Measurements from ENCODE around the gene APAF1.
"Not testable (repeated sequence)": the region's sequence is repeated elsewhere in the genome, so short reads cannot be mapped to it uniquely, and the experiment has no call there.

The APAF1 gene

DNA sequence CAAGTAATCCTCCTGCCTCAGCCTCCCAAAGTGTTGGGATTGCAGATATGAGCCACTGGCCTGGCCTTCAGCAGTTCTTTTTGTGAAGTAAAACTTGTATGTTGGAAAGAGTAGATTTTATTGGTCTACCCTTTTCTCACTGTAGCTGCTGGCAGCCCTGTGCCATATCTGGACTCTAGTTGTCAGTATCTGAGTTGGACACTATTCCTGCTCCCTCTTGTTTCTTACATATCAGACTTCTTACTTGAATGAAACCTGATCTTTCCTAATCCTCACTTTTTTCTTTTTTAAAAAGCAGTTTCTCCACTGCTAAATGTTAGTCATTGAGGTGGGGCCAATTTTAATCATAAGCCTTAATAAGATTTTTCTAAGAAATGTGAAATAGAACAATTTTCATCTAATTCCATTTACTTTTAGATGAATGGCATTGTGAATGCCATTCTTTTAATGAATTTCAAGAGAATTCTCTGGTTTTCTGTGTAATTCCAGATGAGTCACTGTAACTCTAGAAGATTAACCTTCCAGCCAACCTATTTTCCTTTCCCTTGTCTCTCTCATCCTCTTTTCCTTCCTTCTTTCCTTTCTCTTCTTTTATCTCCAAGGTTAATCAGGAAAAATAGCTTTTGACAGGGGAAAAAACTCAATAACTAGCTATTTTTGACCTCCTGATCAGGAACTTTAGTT, 88.7 kb downstream of the APAF1 start:
- no peak for DNase-seq

GRCh38 chr12:98735821-98736220, 90.7 kb downstream of the APAF1 start:
- no peak for DNase-seq

- DNase-seq, result no peak
These were observed 91.5 kb downstream of the APAF1 start for GRCh38 chr12:98736352-98737321.

DNA sequence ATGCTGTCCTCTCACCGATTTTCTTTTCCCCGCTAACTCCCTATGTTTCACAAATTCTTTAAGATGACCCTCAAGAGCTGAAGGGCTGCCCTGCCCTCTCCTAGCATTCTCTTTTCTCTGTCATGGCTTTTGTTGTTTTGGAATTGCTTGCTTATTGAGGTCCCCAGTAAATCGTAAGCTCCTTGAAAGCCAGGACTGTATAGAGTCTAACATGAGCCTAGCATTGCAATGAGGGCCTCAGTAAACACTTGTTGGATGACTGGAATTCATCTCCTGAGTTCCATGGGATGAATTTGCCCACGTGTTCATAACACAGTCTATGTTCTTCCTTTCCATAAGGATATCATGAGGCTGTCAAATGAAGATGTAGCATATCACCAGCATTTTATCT, 92.2 kb downstream of the APAF1 start:
- no peak for DNase-seq

DNA sequence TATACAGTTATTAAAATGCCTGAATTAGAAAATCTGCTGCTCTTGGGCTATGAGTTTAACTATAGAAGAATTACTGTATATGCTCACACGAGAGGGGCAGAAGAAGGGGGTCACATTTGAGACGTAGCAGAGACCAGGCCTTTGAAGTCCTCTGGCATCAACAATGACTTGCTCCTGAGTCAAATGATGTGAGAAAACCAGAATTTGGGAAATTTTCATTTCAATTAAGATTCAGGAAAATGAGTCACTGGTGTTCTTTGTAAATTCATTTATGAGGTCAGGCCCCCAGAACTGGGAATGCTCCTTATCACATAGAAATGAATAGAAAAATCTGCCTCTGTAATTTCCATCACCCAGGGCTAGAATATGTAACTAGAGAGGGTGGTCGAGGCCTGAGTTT, 92.9 kb downstream of the APAF1 start:
- no peak for DNase-seq

DNA sequence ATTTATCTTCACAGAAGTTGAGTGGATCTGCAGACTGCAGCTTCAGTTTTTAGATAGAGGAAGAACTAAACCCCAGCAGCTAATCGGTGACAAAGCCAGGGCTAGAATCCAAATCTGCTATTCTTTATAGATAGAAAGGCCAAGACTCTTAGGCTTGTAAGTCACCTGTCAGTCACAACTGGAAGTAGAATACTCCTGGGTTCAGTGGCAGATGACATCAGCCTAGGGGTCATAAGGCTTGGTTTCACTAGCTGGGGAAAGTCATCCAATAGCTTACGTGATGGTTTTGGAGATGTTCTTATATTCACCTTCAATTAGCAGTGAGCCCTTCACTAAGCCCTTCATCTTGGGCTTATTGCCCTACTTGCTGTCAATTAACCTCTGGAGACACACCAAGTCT, 93.4 kb downstream of the APAF1 start:
- DNase-seq, result no peak

DNA sequence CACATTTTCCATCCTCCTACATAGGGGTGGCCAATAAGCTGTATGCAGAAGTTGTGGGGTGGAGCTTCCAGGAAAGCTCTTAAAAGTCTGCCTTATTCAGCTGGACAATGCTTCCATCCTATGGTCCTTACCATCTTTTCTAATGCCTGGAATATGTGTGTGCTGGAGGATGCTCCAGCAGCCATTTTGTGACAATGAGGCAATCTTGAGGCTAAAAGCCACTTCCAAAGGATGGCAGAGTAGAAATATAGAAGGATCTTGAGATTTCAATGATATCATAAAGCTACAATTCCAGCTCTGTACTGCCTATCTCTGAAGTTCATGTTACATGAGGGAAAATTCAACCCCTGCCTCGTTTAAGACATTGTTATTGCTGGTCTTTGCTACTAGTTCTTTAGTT, 95.7 kb downstream of the APAF1 start:
- DNase-seq, result no peak

- no peak for DNase-seq
These were observed 96.1 kb downstream of the APAF1 start for GRCh38 chr12:98741196-98741555.

DNA sequence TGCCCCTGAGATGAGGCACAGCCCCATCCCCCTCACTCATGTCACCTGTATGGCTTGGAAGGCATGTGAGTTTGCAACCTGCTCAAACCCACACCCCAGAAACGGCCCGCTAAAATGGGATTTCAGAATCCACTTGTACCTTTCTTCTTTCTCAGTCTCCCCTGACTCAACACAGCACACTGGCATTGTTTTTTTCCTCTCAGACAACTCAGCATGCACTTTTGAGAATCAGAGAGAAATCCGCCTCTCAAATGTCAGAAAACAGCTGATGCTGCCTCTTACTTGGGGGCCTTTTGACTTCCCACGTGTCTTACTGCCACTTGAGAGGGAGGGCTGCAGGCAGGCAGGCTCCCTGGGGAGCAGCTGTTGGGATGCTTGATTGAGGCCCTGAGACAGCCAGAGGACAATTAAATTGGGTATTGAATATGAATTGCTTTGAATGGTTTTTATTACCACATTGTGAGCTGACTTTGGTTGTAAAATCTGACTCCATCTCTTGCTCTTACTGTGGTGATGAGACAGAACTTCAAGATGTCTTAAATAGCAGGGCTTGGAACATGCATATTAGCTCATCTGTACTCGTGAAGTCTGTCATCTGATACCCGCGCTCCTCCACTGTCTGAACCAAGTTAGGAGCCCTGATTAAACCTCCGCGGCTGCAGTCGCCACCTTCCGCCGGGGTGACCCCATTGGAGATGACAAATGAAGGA, 96.6 kb downstream of the APAF1 start:
- no peak for DNase-seq

GRCh38 chr12:98743362-98743953, 98.4 kb downstream of the APAF1 start:
- DNase-seq, result peak; percentile 38

DNA sequence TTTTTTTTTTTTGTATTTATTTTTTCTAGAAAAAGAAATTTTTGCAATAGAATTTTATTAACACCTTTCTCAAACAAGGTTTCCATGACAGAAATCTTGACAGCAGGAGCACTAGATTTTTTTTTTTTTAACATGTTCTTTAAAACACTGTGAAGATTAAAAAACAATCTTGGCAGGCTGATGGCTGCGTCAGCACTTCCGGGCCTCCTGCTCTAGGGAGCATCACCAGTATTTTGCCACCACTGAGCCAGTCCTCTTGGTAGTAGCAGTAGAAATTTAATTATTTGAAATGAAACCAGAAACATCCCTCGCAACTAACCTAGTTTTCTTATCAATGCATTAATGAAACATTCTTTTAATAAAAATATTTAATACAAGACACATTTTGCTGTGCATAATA, 99.6 kb downstream of the APAF1 start:
- DNase-seq, result no peak

DNA sequence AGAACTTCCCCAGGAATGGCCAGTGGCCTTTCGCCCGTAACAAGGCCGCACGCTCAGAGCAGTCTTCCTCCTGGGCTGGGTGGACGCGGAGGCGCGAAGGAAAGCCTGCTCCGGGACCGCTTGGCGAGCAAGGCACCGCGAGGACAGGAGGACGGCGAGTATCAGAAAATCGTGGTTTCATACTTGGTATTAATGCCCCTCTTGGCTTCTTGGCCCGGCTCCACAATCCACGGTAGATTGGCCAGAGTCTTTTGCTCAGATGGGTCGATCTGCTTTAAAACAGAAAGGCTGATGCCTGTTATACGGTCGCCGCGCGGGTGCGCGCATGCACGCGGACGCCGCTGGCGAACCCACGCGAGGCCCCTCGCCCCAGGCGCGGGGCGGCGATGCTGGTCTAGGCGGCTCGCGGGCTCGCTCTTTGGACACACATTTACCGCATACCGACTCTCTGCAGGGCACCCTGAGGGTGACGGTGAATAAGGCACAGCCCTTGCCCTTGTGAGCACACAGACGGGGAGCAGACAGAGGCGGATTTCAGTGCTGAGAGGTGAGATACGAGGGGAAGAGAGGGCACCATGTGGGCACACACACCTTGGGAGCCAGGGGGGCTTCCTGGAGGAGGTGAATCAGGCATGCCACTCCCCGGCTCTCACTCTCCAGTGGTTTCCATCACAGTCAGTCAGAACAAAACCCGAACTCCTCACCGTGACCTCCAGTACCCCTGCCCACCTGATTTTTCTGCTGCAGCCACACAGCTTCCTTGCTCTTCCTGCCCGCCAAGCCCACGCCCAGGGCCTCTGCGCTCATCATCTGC, 100.7 kb downstream of the APAF1 start:
- DNase-seq, result peak; percentile 14

DNA sequence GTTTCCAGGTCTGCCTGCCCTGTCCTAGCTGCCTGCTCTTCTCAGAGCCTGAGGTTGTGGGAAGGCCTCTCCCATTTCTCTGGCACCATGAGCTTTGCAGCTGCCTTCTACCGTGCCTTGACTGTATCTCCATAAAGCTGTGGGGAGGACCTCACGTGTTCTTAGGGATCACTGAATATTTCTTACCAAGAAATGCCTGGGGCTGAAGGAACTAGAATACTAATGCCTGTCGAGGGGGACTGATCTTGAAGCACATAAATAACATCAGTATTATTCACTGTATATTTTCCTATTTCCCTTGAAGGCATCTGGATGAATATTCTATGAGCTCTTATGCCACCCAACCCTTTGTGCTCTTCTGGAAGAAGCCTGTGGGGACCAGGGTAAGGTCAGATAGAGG, 103.4 kb downstream of the APAF1 start:
- no peak for DNase-seq

GRCh38 chr12:98750511-98750910, 105.4 kb downstream of the APAF1 start:
- DNase-seq, result no peak

DNA sequence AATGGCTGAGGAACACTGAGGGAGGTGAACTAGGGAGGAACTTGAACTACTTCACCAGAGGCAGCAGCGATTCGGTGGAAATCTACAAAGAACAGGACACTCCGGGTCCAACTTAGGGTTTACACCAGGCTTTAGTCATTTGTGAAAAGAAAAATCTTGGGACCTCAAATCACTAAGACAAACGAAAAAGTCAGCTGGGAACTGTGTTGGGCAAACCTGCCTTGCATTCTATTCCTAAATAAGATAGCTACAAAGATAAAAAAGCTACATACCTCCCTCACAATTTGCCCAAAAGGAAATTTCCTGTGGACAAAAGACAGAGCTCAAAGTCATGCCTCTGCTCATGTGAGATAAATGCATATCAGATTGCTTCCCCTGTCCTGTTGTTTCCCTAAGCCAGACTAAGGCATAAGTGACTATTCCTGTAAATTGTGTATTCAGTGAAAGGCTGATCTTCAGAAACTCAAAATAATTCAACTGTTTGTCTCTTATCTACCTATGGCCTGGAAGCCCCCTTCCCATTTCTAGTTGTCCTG, 106.6 kb downstream of the APAF1 start:
- no peak for DNase-seq

- no peak for DNase-seq
These were observed 107.6 kb downstream of the APAF1 start for GRCh38 chr12:98752726-98753125.

GRCh38 chr12:98754095-98754494, 109.0 kb downstream of the APAF1 start:
- DNase-seq, result no peak

DNA sequence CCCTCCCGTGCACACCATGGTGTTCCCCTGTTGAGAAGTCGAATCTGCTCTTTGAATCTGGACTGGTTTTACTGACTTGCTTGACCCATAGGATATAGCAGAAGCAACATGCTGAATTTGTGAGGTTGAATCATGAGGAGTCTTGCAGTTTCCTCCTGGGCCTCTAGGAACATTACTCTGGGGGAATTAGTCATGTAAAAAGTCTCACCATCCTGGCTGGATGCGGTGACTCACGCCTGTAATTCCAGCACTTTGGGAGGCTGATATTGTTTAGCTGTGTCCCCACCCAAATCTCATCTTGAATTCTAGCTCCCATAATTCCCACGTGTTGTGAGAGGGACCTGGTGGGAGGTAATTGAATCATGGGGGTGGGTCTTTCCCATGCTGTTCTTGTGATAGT, 110.8 kb downstream of the APAF1 start:
- not testable (repeated sequence) for DNase-seq

DNA sequence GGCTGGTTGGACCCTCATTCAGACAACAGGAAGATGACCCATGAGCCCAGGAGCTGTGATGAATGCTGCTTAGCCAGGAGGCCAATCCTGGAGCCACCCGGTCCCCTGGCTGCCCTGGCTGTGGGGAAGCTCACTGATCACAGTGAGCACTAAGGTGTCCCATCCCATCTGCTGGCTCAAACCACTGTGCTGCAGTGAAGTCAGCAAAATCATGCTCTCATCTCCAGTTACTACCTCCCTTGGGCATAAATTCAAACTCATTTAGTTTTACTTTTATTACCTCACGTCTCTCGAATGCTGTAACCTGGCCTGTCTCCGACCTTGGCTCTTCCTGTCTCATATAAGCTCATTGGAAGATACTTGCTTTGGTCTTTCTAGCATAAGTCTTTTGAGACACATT, 112.4 kb downstream of the APAF1 start:
- no peak for DNase-seq

DNA sequence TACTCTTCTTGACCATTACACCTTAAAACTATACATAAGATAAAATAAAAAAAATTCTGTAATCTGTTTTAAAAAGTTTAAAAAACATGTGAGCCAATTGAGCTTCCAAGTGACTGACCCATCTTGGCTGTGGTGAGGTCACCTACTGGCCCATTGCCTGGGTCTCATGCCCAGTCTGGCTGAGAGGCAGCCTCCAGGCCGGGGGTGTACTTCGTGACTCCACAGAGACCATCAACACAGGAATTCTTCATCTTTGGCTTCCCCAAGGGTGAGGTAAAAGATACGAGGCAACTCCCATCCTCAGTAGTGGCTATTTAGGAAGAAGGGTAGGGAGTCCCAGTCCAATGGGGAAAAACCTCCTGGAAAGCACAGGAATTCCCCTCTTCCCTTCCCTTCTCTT, 113.2 kb downstream of the APAF1 start:
- DNase-seq, result no peak

DNA sequence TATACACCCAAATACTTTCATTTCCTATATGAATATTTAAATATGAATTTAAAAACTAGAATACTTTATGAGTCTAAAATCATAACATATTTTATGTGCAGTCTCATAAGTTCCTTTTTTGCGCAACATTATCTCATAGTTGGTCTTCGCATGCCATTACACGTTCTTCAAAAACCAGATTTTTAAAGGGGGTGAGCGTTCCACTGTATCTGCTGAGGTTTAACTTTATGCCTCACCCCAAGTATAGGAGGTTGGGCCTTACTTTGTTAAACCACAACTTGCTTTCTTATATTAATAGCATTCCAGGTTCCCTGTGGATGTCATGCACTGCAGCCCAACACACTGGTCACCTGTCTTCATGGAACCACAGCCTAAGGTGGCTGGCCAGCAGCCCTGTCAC, 118.6 kb downstream of the APAF1 start:
- DNase-seq, result no peak

DNA sequence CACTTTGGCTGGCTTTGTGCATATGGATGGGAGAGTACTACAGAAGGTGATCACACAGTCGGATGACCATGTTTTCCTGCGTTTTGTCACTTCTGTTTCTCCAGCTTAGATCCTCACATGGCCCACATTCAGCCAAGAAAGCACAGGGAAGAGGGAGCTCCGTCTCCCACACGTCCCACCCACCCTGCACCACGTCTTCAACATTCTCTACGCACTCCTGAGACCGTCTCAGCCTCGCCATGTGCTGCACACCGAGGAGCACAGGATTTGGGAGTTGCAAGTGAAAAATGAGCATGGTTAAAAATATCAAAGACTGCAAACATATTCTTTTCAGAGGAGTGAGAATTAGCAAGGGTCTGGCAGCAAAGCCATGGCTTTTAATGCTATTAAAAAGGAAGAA, 122.2 kb downstream of the APAF1 start:
- no peak for DNase-seq

Data from suppressor macrophage treated with lipopolysaccharide for 4 hours (primary cell).